ENCODE measurements around the gene LMTK3.

LMTK3 gene

DNA sequence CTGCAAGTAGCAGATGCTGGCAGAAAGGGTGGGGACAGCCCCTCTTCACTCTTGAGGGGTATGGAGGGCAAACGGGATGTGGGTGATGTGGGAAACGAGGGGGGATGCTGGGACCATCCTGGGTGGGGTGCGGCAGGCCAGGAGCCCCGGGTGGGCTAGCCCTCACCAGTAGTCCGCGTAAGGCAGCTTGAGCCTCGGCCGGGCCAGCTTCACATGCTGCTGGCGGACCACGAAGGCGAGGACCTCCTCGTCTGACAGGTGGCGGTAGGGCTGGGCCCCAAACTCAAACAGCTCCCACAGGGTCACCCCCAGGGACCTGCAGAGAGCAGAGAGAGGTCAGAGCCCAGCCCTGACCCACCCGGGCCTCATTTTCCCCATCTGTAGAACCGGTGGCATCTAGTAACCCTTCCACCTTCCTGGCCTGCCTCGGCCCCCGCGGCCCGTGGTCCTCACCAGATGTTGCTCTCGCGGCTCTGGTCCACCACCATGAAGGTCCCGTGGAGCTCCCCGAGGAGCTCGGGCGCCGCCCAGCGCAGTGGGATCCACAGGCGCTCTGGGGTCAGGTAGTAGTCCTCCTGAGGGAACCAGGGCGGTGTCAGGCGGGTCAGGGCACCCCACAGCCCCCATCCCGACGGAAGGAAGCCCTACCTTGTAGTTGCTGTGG, 10.7 kb downstream of the LMTK3 start:
- H4K20me1 ChIP-seq (ENCODE audit: insufficient read depth, low read length), result no peaks in the 10 kb centered on the region
- no peaks in the 10 kb centered on the region for H3K79me2 ChIP-seq (ENCODE audit: insufficient read depth, low read length)
- DNase-seq, result no peak
- peaks cover 19% of the 10 kb centered on the region for H3K4me1 ChIP-seq (ENCODE audit: insufficient read depth, low read length)
- ATAC-seq (ENCODE audit: insufficient read depth, low read depth), result no peak
- TF ChIP-seq EZH2 (IDR thresholded peaks at IDR 0.05; ENCODE audit: borderline replicate concordance, low read depth, low read length, severe bottlenecking), result no peak
- TF ChIP-seq, protein P1, sequence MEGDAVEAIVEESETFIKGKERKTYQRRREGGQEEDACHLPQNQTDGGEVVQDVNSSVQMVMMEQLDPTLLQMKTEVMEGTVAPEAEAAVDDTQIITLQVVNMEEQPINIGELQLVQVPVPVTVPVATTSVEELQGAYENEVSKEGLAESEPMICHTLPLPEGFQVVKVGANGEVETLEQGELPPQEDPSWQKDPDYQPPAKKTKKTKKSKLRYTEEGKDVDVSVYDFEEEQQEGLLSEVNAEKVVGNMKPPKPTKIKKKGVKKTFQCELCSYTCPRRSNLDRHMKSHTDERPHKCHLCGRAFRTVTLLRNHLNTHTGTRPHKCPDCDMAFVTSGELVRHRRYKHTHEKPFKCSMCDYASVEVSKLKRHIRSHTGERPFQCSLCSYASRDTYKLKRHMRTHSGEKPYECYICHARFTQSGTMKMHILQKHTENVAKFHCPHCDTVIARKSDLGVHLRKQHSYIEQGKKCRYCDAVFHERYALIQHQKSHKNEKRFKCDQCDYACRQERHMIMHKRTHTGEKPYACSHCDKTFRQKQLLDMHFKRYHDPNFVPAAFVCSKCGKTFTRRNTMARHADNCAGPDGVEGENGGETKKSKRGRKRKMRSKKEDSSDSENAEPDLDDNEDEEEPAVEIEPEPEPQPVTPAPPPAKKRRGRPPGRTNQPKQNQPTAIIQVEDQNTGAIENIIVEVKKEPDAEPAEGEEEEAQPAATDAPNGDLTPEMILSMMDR (IDR thresholded peaks at IDR 0.05; ENCODE audit: borderline replicate concordance, extremely low read depth, low read length, poor library complexity, severe bottlenecking), result no peak
- no peaks in the 10 kb centered on the region for H3K36me3 ChIP-seq (ENCODE audit: insufficient read depth, low read length)
- H2AFZ ChIP-seq (ENCODE audit: low read depth, low read length), result no peak overlapping the region
- H3K9me3 ChIP-seq (ENCODE audit: insufficient read depth, low read length, severe bottlenecking), result no peaks in the 10 kb centered on the region
- no peaks in the 10 kb centered on the region for H3K27me3 ChIP-seq (ENCODE audit: insufficient read depth, low read length, poor library complexity)
- no peak overlapping the region for H3K9ac ChIP-seq (ENCODE audit: low read depth, low read length)
- peak overlapping the region; percentile 58 for H3K4me2 ChIP-seq (ENCODE audit: insufficient read depth, low read length)
- no peak overlapping the region for H3K27ac ChIP-seq (ENCODE audit: low read length)
- peak overlapping the region in 1 of 2 experiments; percentile 33; a peak in 1 of 4 replicates for H3K4me3 ChIP-seq (ENCODE audit: low read depth in 1 of 2, low read length in 2 of 2)

DNA sequence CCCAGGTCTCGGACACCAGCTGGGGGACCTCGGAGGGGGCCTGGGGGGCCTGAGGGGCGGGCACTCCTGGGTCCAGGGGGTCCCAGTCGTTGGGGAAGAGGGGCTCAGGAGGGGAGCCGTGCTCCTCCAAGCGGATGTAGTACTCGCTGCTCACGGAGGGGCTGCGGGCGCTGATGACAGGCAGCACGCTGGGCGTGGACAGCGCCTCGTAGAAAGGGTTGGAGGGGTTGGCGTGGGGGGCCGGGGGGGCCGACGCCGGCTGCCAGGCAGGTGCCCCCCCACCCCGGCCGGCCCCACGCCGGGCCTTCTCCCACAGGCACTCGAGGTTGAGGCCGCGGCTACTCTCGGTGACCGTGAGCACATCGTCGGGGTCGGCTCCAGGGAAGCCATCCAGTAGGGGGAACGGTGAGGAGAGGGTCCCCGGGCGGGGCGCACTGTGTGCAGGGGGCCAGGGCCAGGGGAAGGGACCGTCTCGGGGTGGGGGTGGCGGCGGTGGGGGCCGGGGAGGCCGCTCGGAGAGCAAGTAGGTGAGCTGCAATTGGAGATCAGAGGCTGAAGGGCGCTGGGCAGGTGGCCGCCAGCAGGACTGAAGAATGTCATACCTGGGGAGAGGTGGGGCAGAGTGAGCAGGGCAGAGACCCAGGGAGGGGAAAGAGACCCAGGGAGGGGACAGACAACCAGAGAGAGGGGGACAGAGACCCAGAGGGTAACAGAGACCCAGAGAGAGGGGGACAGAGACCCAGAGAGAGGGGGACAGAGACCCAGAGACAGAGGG, 12.1 kb downstream of the LMTK3 start:
- Histone ChIP-seq H3K36me3 (ENCODE audit: insufficient read depth, low read length) (no peaks in the 10 kb centered on the region), H4K20me1 (ENCODE audit: insufficient read depth, low read length) (no peaks in the 10 kb centered on the region), H3K9ac (ENCODE audit: low read depth, low read length) (no peak overlapping the region), H3K9me3 (ENCODE audit: insufficient read depth, low read length, severe bottlenecking) (no peaks in the 10 kb centered on the region), H3K27ac (ENCODE audit: low read length) (no peak overlapping the region), H3K4me2 (ENCODE audit: insufficient read depth, low read length) (no peak overlapping the region), H3K79me2 (ENCODE audit: insufficient read depth, low read length) (no peaks in the 10 kb centered on the region), H3K4me1 (ENCODE audit: insufficient read depth, low read length) (peaks cover 19% of the 10 kb centered on the region), H2AFZ (ENCODE audit: low read depth, low read length) (no peak overlapping the region), H3K4me3 (ENCODE audit: low read depth in 1 of 2, low read length in 2 of 2) (no peak overlapping the region), H3K27me3 (ENCODE audit: insufficient read depth, low read length, poor library complexity) (no peaks in the 10 kb centered on the region)
- ATAC-seq (ENCODE audit: insufficient read depth, low read depth) (no peak), DNase-seq (no peak)
- TF ChIP-seq, protein P1 (IDR thresholded peaks at IDR 0.05; ENCODE audit: borderline replicate concordance, extremely low read depth, low read length, poor library complexity, severe bottlenecking), result no peak
- TF ChIP-seq EZH2 (IDR thresholded peaks at IDR 0.05; ENCODE audit: borderline replicate concordance, low read depth, low read length, severe bottlenecking), result no peak

DNA sequence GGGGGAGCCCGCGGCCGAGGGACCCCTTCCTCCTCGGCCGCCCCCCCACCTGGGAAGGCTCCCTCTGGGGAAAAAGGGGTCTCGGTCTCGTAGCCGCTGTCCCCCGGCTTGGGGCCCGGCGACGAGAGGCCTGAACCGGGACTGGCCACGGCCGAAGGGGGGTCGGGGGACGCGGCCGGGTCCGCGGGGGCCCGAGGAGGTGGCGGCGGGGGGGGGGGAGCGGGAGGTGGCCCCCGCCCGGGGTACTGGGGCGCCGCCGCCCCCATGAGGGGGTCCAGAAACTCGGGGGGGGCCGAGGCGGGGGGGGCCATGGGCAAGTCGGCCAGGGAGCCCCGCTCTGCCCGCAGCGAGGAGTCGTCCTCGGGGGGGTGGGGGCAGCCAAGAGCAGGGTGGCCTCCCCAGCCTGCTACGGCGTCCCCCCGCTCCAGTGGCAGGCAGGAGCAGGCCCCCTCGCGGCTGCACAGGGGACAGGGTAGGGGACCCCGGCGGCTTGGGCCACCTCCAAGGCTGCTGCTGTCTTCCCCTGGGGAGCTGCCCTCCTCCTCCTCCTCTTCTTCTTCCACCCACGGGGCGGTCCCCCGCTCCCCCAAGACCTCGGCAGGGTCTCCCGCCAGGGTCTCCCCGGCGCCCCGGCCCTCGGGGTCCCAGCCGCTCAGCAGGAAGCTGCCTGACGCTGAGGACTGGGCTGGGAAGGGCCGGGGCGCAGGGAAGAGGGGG, 12.9 kb downstream of the LMTK3 start:
- Histone ChIP-seq H3K36me3 (ENCODE audit: insufficient read depth, low read length) (no peaks in the 10 kb centered on the region), H3K9me3 (ENCODE audit: insufficient read depth, low read length, severe bottlenecking) (no peaks in the 10 kb centered on the region), H3K27me3 (ENCODE audit: insufficient read depth, low read length, poor library complexity) (no peaks in the 10 kb centered on the region), H3K9ac (ENCODE audit: low read depth, low read length) (no peak overlapping the region), H4K20me1 (ENCODE audit: insufficient read depth, low read length) (no peaks in the 10 kb centered on the region), H2AFZ (ENCODE audit: low read depth, low read length) (no peak overlapping the region), H3K27ac (ENCODE audit: low read length) (no peak overlapping the region), H3K4me1 (ENCODE audit: insufficient read depth, low read length) (peaks cover 19% of the 10 kb centered on the region), H3K4me3 (ENCODE audit: low read depth in 1 of 2, low read length in 2 of 2) (no peak overlapping the region), H3K79me2 (ENCODE audit: insufficient read depth, low read length) (no peaks in the 10 kb centered on the region), H3K4me2 (ENCODE audit: insufficient read depth, low read length) (no peak overlapping the region)
- DNase-seq (no peak), ATAC-seq (ENCODE audit: insufficient read depth, low read depth) (no peak)
- TF ChIP-seq, protein P1 (IDR thresholded peaks at IDR 0.05; ENCODE audit: borderline replicate concordance, extremely low read depth, low read length, poor library complexity, severe bottlenecking), result no peak
- TF ChIP-seq EZH2 (IDR thresholded peaks at IDR 0.05; ENCODE audit: borderline replicate concordance, low read depth, low read length, severe bottlenecking), result no peak

Measured in DND-41 (cell line).